K562 (cell line): ENCODE results near the gene ADAMTS2. TPM values are rescaled to one million over a fixed set of nuclear protein-coding genes. Genes with fewer than 3 reads are reported as not detected.

Source experiments
- ATAC-seq: fragments of 200-7000 bp; cut with Tn5 transposase; 3 replicates; pipeline ENCODE4 v1.9.1; 2020; ENCODE audit warnings: moderate library complexity
- BruUV-seq: library from RNA; stranded (reverse); fragments of 400-500 nt; replicated peaks from 2 replicates; lab custom pipeline; 2021; lab: Mats Ljungman, UMichigan
- CTCF ChIA-PET: fragments of 300-600 bp; formaldehyde crosslinking; extraction: SDS; loops from one replicate; lab custom pipeline; 2021; ENCODE audit warnings: low intra/inter-chr PET ratio; lab: Yijun Ruan, JAX
- POLR2A ChIA-PET: fragments of 300-600, 350-650 bp; sonication (Branson Sonifier 250); formaldehyde crosslinking; extraction: SDS; loops from one replicate; lab custom pipeline; 2021; ENCODE audit warnings: antibody characterized with exemption, inconsistent platforms; lab: Yijun Ruan, JAX
- DNase-seq, 4 experiments: peaks; one replicate each; pipeline versions ENCODE4 v3.0.0 to v3.0.0-alpha.2; 2011 to 2018; ENCODE audit warnings: low spot score in 3 of 4, mixed read lengths in 3 of 4; ENCODE audit errors: extremely low read depth in 1 of 4
- FAIRE-seq: peaks from 2 replicates; lab custom pipeline; 2011; peaks lifted over from hg19 to GRCh38; lab: Jason Lieb, UNC
- H2AFZ ChIP-seq: 2 replicates; pipeline ENCODE4 v1.6.0; 2011; ENCODE audit warnings: low read depth, low read length, control low read depth, inconsistent platforms
- H3K27ac ChIP-seq: fragments of 200-600 bp; 3 replicates; pipeline ENCODE4 v1.8.0; 2011; ENCODE audit warnings: low read depth, mild to moderate bottlenecking, control low read depth, inconsistent platforms, low read length, moderate library complexity, mixed read lengths; ENCODE audit errors: extremely low read depth
- H3K27me3 ChIP-seq, 2 experiments: fragments of 300-600 bp in 1 of 2; 2 replicates in 1 of 2; 3 replicates in 1 of 2; pipeline versions ENCODE4 v1.6.0 to v1.8.0; 2011; ENCODE audit warnings: inconsistent platforms in 2 of 2, low read length in 2 of 2, mild to moderate bottlenecking in 1 of 2, mixed read lengths in 1 of 2, moderate library complexity in 1 of 2; ENCODE audit not compliant: control insufficient read depth in 2 of 2, insufficient read depth in 2 of 2
- H3K36me3 ChIP-seq: fragments of 300-600 bp; 3 replicates; pipeline ENCODE4 v1.8.0; 2011; ENCODE audit warnings: mild to moderate bottlenecking, low read length, inconsistent platforms; ENCODE audit not compliant: control insufficient read depth, insufficient read depth
- H3K4me1 ChIP-seq, 2 experiments: fragments of 200-600 bp in 1 of 2; replicated peaks in 1 of 2; 2 replicates in 1 of 2; 3 replicates in 1 of 2; pipeline versions ENCODE4 v1.5.1 to v1.8.0; 2011; ENCODE audit warnings: inconsistent platforms in 2 of 2, low read length in 2 of 2, mild to moderate bottlenecking in 1 of 2, mixed read lengths in 1 of 2, moderate library complexity in 1 of 2; ENCODE audit not compliant: control insufficient read depth in 2 of 2, insufficient read depth in 2 of 2
- H3K4me2 ChIP-seq: 2 replicates; pipeline ENCODE4 v1.6.1; 2011; ENCODE audit warnings: low read length, control low read depth, inconsistent platforms, mixed read lengths; ENCODE audit not compliant: insufficient read depth
- H3K4me3 ChIP-seq: fragments of 200-600 bp; sonication (generic), shearing (Covaris generic); 2 replicates; pipeline ENCODE4 v1.5.1; 2016; ENCODE audit warnings: control low read depth, inconsistent platforms
- H3K79me2 ChIP-seq: fragments of 200-600 bp; 3 replicates; pipeline ENCODE4 v1.8.0; 2011; ENCODE audit warnings: low read length, inconsistent platforms; ENCODE audit not compliant: control insufficient read depth, insufficient read depth
- H3K9ac ChIP-seq, 2 experiments: 2 replicates each; pipeline versions ENCODE4 v1.6.0 to v1.6.1; 2011; ENCODE audit warnings: low read depth in 2 of 2, low read length in 2 of 2, control low read depth in 1 of 2, inconsistent platforms in 1 of 2, mild to moderate bottlenecking in 1 of 2, mixed read lengths in 1 of 2; ENCODE audit not compliant: insufficient read depth in 1 of 2
- H3K9me1 ChIP-seq: one replicate; pipeline ENCODE4 v1.6.0; 2011; ENCODE audit warnings: inconsistent platforms, mild to moderate bottlenecking, low read length, moderate library complexity; ENCODE audit not compliant: control insufficient read depth, insufficient read depth
- H3K9me3 ChIP-seq: replicated peaks from 2 replicates; pipeline ENCODE4 v1.5.1; 2011; ENCODE audit warnings: low read depth, low read length, inconsistent platforms; ENCODE audit not compliant: control insufficient read depth, insufficient read depth
- H4K20me1 ChIP-seq: replicated peaks from 2 replicates; pipeline ENCODE4 v1.6.1; 2011; ENCODE audit warnings: low read length, inconsistent platforms, mixed read lengths; ENCODE audit not compliant: control insufficient read depth, insufficient read depth
- BDP1 ChIP-seq: IDR thresholded peaks from 3 replicates; pipeline ENCODE4 v1.6.1; 2011; ENCODE audit not compliant: insufficient read length, insufficient read depth
- C11orf30 ChIP-seq: fragments of 450-650 bp; IDR thresholded peaks from 2 replicates; pipeline ENCODE4 v1.6.1; 2016; ENCODE audit warnings: low read depth, mild to moderate bottlenecking
- EZH2 ChIP-seq: IDR thresholded peaks from 2 replicates; pipeline ENCODE4 v1.6.1; 2012; ENCODE audit warnings: low read depth, mild to moderate bottlenecking, inconsistent platforms, low read length, borderline replicate concordance
- GTF2A2 ChIP-seq: IDR thresholded peaks from 2 replicates; pipeline ENCODE4 v1.6.1; 2016; ENCODE audit warnings: mild to moderate bottlenecking, missing genetic modification characterization, missing compliant biosample characterization
- MAZ ChIP-seq, 2 experiments: fragments of 450-650 bp in 1 of 2; sonication (generic) in 1 of 2; formaldehyde crosslinking; IDR thresholded peaks in 1 of 2; conservative IDR thresholded peaks in 1 of 2; 2 replicates each; pipeline versions ENCODE4 v1.4.0 to v1.5.0; 2020; ENCODE audit warnings: mild to moderate bottlenecking in 1 of 2, missing genetic modification reagents in 1 of 2
- NCOR1 ChIP-seq: fragments of 450-650 bp; IDR thresholded peaks from 2 replicates; pipeline ENCODE4 v1.6.1; 2016; ENCODE audit warnings: mild to moderate bottlenecking, moderate library complexity
- NFIX ChIP-seq: fragments of 250-450 bp; sonication (Bioruptor Pico); IDR thresholded peaks from 2 replicates; pipeline ENCODE4 v1.4.0; 2020; ENCODE audit warnings: low read depth, mild to moderate bottlenecking, moderate library complexity
- NFYB ChIP-seq: IDR thresholded peaks from 2 replicates; pipeline ENCODE4 v1.6.1; 2011; ENCODE audit warnings: mild to moderate bottlenecking, moderate library complexity; ENCODE audit not compliant: insufficient read length; ENCODE audit errors: extremely low read depth
- NR3C1 ChIP-seq: sonication (generic); formaldehyde crosslinking; IDR thresholded peaks from 2 replicates; pipeline ENCODE4 v1.8.1; 2022; ENCODE audit warnings: missing genetic modification reagents
- NUFIP1 ChIP-seq: fragments of 450-650 bp; IDR thresholded peaks from 2 replicates; pipeline ENCODE4 v1.6.1; 2018; ENCODE audit not compliant: partially characterized antibody
- SNRNP70 ChIP-seq: fragments of 200-400 bp; formaldehyde crosslinking; optimal IDR thresholded peaks from 2 replicates; pipeline ENCODE3; 2017; ENCODE audit warnings: low read depth, low read length
- THAP12 ChIP-seq: fragments of 250-450 bp; sonication (Bioruptor Pico); IDR thresholded peaks from 2 replicates; pipeline ENCODE4 v1.9.0; 2021; ENCODE audit warnings: mild to moderate bottlenecking, inconsistent platforms
- ZFP30 ChIP-seq: fragments of 250-450 bp; sonication (Bioruptor Pico); IDR thresholded peaks from 2 replicates; pipeline ENCODE4 v1.8.0; 2022; ENCODE audit warnings: moderate library complexity, mild to moderate bottlenecking, inconsistent platforms, borderline replicate concordance
- ZNF354B ChIP-seq: fragments of 250-450 bp; sonication (Bioruptor Pico); IDR thresholded peaks from 2 replicates; pipeline ENCODE4 v1.4.0; 2020
- ZNF408 ChIP-seq: fragments of 250-450 bp; sonication (Bioruptor Pico); IDR thresholded peaks from 2 replicates; pipeline ENCODE4 v1.4.0; 2020; ENCODE audit warnings: low read depth, mild to moderate bottlenecking, moderate library complexity
- WGBS: fragments of 100-300 bp; shearing (Covaris generic); methylation state at CpG from one replicate; pipeline ENCODE4 v1.1.6; 2016; ENCODE audit warnings: low coverage, mixed read lengths; ENCODE audit not compliant: insufficient coverage; ENCODE audit errors: missing lambda C conversion rate; 5-methylcytosine and 5-hydroxymethylcytosine counted together
- in situ Hi-C: fragments of 300-500 bp; cut with MboI; formaldehyde crosslinking; loops from 4 replicates; pipeline ENCODE4 v1.15.0; 2018; ENCODE audit warnings: inconsistent platforms, mixed read lengths
- intact Hi-C: fragments of 100-400 bp; cut with micrococcal nuclease; formaldehyde crosslinking; loops from 2 replicates; pipeline ENCODE4 v1.14.2; 2022
- polyA plus RNA-seq, 8 experiments: library from polyadenylated mRNA; depleted of rRNA in 4 of 8; stranded (reverse) in 5 of 8; unstranded in 3 of 8; fragments of >200 nt; fragmentation: Nextera tagmentation in 2 of 8; fragmentation: Illumina TruSeq in 1 of 8; extraction: Ambion mirVana in 2 of 8; extraction: Trizol in 1 of 8; gene quantifications; 2 replicates each; pipeline versions ENCODE4 v1.2.1 to v1.2.3, GENCODE V29; 2011 to 2014; ENCODE audit warnings: inconsistent platforms in 1 of 8, missing spikeins in 1 of 8
- total RNA-seq, 7 experiments: library from RNA; depleted of rRNA in 6 of 7; stranded (reverse); fragments of >200 nt in 6 of 7; fragmentation: Illumina TruSeq in 2 of 7; extraction: Trizol in 2 of 7; gene quantifications; 2 replicates each; pipeline versions ENCODE4 v1.2.1 to v1.2.3, GENCODE V29; 2011 to 2021; ENCODE audit warnings: low replicate concordance in 1 of 7

ADAMTS2 gene
- total and polyA plus RNA-seq, 9 of the 15 experiments (the other 6 are each of a cell fraction or from before 2014, with no cell fraction given), result not detected

- Histone ChIP-seq H3K9me3 (no peaks in the 10 kb centered on the region), H3K36me3 (no peaks in the 10 kb centered on the region), H3K4me2 (no peak overlapping the region), H3K9ac (no peak overlapping the region), H3K79me2 (no peaks in the 10 kb centered on the region), H3K4me3 (no peak overlapping the region), H3K27me3 (peaks cover 18 to 57% of the 10 kb centered on the region in 2 experiments; a peak in 3 of 5 replicates), H3K4me1 (no peaks in the 10 kb centered on the region), H3K9me1 (no peaks in the 10 kb centered on the region), H4K20me1 (peaks cover 4% of the 10 kb centered on the region; the same call in 1 of the 2 replicates), H2AFZ (no peak overlapping the region), H3K27ac (no peak overlapping the region)
- intact Hi-C loops (no loop called here), in situ Hi-C loops (no loop called here)
- BruUV-seq, result no TSS peak
- CTCF ChIA-PET, result no interaction called here
- no peak for FAIRE-seq
- DNase-seq, result no peak
- 1% methylated on average over 17 of the region's 17 CpGs for WGBS
- POLR2A ChIA-PET, result no interaction called here
- TF ChIP-seq BDP1 (no peak), NUFIP1 (no peak), ZNF354B (CRISPR knock-in tag) (no peak), ZNF408 (CRISPR knock-in tag) (no peak), MAZ (CRISPR knock-in tag; conservative IDR thresholded peaks at IDR 0.05 in 1 of 2, IDR thresholded peaks at IDR 0.05 in 1 of 2) (no peak), THAP12 (no peak), NR3C1 (no peak), ZFP30 (no peak), EZH2 (no peak), C11orf30 (no peak), NCOR1 (no peak), NFYB (no peak), GTF2A2 (tag) (no peak), SNRNP70 (no peak), NFIX (CRISPR knock-in tag) (no peak)
- no peak for ATAC-seq
Measured at GRCh38 chr5:179232091-179232735, 113.0 kb downstream of the ADAMTS2 start.
